HG03342 (cell line): Measurements from ENCODE around the gene CUEDC1.

Experiments used
- ATAC-seq: cut with Tn5 transposase; IDR thresholded peaks from one replicate; pipeline ENCODE4 v1.9.1; 2021; ENCODE audit warnings: mild to moderate bottlenecking, moderate library complexity; ENCODE audit not compliant: unreplicated experiment

CUEDC1 gene

GRCh38 chr17:57918017-57918895, 37.0 kb downstream of the CUEDC1 start:
- no peak for ATAC-seq

DNA sequence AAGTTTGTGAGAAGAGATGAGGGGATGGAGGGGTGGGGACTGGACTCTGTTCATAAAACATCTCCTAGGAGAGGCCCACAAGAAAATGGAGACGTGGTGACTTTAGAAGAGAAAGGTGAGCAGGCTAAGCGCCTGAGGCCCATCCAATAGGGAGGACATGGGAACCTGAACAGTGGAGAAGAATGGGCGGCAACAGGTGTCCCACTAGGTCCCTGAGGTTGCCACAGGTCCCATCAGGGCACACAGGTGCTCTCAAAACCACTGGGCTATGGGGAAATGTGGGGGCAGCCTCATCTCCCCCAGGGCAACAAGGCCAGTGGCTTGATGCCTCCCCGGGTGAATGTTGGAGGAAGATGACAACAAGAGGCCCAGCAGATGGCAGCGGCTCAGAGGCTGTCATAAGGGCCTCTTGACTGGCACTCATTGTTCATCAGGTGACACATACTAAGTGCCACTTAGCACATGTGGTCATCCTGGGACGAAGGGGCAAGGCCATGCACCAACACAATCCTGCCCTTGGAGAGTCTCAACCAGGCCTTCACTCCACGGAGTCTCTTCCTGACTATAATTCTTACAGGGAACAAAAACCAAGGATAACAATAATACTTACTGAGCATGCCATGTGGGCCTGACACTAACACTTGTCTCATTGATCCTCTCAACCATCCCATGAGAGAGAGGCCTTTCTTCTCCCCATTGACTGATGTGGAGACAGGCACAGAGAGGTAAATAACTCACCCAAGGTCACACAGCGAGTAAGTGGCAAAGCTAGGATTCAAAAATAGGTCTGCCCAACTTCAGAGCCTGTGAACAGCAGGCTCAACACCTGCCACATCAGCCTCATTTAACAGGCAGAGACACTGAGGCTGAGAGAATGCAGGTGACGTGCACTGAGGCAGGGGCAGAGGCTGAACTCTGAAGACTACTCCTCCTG, 38.0 kb downstream of the CUEDC1 start:
- no peak for ATAC-seq

GRCh38 chr17:57915985-57916757, 39.0 kb downstream of the CUEDC1 start:
- ATAC-seq: no peak

DNA sequence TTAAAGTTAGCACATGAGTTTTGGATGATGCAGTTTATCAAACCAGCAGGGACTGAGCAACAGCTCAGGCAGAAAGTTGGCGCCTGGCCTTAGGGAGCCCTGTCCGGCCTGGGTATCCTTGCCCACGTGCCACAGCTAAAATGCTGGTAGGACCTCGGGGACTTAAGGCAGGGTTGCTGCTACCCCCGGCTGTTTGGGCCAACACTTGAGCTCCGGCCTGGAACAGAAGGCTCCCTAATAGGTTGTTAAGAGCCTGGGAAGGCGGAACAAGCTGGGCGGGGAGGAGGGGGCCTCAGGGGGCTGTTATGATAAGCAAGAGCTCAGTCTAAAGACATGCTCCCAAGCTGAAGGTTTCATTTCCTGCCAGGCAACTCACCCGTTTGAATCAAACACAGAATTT, 39.7 kb downstream of the CUEDC1 start:
- ATAC-seq: no peak

GRCh38 chr17:57914273-57915142, 40.7 kb downstream of the CUEDC1 start:
- no peak for ATAC-seq

DNA sequence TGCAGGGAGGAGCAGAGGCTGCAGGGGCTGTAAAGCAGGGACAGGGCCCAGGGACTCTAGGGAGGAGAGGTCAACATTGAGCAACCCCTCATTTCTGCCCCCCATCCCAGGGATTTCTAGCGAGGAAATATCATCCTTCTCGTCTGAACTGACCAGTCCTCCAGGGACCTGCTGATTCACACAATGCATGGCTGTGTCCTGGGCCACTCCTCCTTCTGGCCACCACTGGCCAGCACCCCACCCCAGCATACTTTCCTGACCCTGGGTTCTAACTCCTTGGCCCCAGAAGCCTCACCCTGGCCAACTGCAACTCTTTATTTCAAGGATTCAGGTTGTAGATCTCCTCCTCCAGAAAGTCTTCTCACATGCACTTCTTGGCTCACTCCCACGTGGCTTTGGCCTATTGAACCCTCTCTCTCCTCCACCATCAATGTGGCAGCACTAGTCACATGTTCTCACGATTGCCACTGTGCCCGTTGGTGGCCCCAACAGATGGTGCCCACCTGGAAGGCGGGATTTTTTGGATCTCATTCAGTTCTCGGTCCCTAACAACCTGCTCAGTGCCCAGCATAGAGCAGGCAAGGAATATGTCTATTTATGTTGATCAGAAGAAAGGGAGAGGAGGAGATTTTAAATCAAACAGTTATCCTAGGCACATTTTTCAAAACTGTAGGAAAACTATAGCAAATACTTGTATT, 41.5 kb downstream of the CUEDC1 start:
- ATAC-seq: no peak

GRCh38 chr17:57911834-57912673, 43.2 kb downstream of the CUEDC1 start:
- no peak for ATAC-seq

DNA sequence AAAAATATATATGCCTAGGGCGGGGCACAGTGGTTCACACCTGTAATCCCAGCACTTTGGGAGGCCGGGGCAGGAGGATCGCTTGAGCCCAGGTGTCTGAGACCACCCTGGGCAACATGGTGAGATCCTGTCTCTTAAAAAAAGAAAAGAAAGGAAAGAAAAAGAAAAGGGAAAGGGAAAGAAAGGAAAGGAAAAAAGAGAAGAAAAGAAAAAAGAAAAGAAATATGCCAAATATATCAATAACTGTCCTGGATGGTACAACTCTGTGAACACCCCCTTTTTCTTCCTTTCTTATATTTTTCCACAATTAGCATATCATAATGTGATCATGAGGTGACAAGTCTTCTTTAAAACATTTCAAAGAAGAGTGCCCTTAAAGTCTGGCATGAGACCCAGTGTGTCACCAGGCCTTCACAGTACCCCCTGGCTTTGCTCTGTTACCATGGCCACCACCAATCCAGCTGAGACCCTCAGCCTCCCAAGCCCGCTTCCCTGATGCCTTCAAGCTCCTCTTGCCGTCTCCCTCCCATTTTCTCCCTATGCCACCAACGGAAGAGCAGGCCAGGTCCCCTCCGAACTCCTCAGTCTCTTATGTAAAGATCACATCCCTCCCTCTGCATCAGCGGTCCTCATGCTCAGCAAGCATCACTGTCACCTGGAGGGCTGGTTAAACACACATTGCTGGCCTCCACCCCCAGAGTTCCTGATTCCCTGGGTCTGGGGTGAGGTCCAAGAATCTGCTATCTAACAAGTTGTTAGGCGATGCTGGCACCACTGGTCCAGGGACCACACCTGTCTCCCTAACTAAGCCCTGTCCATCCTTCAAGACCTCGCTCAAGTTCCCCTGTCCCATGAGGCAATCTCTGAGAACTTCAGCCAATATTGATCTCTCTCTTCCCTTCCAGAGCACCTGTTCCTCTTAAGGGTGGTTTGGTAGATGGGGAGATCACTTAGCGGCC, 44.5 kb downstream of the CUEDC1 start:
- no peak for ATAC-seq

DNA sequence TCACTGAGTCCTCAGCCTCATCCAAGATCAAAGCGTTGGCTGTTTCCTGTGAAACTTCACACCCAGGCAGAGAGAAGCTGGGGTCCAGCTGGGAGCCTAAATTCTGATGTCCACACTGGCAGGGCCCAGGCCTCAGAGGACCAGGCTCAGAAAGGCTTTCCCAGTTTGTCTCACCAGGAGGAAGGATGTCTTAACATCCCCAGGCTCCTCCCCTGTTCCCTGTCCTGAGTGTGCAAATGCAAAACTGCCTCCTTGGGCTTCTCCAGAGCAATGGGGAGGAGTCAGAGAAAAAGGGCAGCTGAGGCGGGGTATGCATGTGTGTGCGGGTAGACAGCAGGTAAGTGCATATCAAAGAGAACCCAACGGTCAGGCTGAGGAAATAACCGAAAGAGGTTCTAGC, 45.7 kb downstream of the CUEDC1 start:
- ATAC-seq: no peak

GRCh38 chr17:57908278-57908677, 46.9 kb downstream of the CUEDC1 start:
- no peak for ATAC-seq

DNA sequence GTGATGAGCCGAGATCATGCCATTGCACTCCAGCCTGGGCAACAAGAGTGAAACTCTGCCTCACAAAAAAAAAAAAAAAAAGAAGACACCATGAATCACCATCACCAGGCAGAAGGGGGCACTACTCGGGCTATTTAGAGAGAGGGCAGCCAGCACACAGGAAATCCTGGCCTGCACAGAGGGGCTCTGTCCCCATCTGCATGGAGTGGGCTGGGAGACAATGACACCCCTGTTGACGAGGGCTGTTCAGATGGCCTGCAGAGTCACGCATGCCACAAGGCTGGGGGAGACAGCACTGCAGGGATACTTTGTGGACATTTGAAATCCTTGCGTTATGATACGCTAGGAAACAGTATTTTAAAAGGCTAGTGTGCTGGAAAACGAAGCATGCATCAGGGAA, 48.3 kb downstream of the CUEDC1 start:
- no peak for ATAC-seq

GRCh38 chr17:57905875-57906455, 49.2 kb downstream of the CUEDC1 start:
- ATAC-seq: no peak

DNA sequence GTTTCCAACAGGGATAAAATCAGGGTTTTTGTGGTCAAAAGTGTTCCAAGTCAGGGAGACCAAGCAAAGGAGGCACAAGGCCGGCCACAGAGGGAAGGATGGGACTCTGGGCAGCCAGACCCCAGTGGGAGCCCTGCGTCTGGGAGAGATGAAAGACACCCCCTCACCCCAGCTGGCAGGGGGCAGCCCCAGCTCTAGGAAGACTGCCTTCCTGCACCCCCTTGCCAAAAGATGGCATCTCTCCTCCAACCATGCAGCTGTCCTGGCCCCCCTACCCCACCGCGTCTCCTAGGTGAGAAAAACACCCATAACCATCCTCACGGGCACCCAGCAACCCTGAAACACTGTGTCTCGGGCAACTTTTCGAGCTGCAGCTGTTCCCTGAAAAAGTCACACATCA, 51.3 kb downstream of the CUEDC1 start:
- no peak for ATAC-seq

DNA sequence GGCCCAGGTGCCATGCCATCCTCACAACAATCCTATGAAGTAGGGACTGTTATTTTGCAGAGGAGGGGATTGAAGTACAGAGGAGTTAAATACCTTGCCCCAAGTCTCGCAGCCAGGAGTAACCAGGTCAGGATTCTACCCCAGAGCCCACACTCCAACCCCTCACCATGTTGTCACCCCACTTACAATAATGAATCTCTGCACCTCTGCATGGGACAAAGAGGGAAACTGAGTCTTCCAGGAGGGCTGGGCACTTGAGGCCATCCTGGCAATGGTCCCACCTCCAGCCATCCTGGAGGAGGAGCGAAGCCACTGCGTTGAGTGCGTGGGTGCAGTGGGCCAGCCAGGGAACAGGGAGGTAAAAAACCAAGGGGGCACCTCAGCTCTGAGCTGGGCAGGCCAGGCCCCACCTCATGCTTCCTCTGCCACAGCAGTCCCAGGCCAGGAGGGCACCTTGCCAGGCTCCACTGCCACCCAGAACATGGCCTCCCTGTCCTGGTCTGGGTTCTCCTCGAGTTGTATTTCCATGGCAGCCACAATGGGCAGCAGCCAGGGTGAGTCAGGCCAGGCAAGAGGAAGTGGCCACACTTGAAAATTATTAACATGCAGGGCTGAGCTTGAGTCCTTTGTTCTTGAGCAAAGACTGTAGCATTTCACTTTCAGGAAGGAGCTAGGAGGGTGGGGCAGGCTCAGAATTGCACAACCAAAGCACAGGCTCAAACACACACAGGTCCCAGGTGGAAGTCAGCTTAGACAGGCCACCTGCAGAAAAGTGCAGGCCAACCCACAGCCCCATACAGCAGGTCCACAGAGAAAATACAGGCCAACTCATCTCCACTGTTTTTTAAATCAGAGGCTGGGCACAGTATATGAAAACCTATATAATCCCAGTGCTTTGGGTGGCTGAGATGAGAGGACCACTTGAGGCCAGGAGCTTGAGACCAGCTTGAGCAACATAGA, 52.1 kb downstream of the CUEDC1 start:
- ATAC-seq: peak; percentile 60

DNA sequence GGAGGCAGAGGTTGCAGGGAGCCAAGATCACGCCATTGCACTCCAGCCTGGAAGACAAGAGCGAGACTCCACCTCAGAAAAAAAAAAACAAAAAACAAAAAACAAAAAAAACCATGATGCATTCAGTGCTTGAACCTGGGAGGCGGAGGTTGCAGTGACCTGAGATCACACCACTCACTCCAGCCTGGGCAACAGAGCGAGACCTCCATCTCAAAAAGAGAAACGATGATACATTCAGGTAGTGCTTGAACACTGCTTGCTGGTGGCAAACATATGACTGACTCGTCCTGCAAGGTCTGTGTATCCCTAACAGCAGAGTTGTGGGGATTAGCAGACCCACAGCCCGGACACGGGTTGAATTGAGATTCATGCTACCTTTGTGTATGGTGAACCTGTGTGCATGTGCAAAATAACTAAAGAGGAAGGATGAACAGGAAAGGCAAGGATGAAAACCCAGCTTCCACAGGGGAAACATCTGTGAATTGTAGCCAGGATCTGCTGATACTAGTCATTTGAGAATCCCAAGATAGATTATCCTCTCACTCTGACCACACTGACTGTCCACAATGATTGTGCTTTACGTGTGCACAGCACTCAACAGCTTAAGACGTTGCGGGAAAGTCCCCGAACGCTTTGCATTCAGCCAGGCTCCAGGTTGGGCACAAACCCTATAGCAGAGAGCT, 53.0 kb downstream of the CUEDC1 start:
- ATAC-seq: peak; percentile 61
